ENCODE data around the gene ROPN1. TPM values are rescaled to one million over a fixed set of nuclear protein-coding genes. Genes with fewer than 3 reads are reported as not detected.

Gene ROPN1
- total RNA-seq, 1 donor = under 0.01 TPM

Other genes starting within 250 kb of the ROPN1 start
- gene MYLK, start 107.8 kb downstream of the ROPN1 start, total RNA-seq = 558 and 807 TPM in 2 replicates
- 69.6 and 130 TPM in 2 replicates for gene CCDC14, start 30.9 kb downstream of the ROPN1 start, total RNA-seq
- gene KALRN, start 41.2 kb upstream of the ROPN1 start, total RNA-seq = 5.5 and 7.3 TPM in 2 replicates